HEK293T (cell line): ENCODE data around the gene MMP17.

ENCODE experiments used
- CTCF ChIA-PET: fragments of 350-600 bp; formaldehyde crosslinking; extraction: SDS; loops from one replicate; lab custom pipeline; 2021; ENCODE audit warnings: antibody characterized with exemption, inconsistent platforms; lab: Yijun Ruan, JAX
- POLR2A ChIA-PET: fragments of 350-600 bp; formaldehyde crosslinking; extraction: SDS; loops from one replicate; lab custom pipeline; 2020; ENCODE audit warnings: antibody characterized with exemption, inconsistent platforms; lab: Yijun Ruan, JAX
- DNase-seq: peaks from one replicate; pipeline ENCODE4 v3.0.0; 2012; ENCODE audit warnings: mixed read lengths; ENCODE audit errors: extremely low spot score
- ARNT ChIP-seq: fragments of 450-650 bp; IDR thresholded peaks from 2 replicates; pipeline ENCODE4 v1.6.1; 2017; ENCODE audit warnings: mild to moderate bottlenecking
- BHLHE40 ChIP-seq: fragments of 450-650 bp; IDR thresholded peaks from 2 replicates; pipeline ENCODE4 v1.6.1; 2016; ENCODE audit warnings: mild to moderate bottlenecking, moderate library complexity, borderline replicate concordance
- CTBP1 ChIP-seq: fragments of 450-650 bp; IDR thresholded peaks from 2 replicates; pipeline ENCODE4 v1.6.1; 2016; ENCODE audit warnings: borderline replicate concordance
- ELF4 ChIP-seq: fragments of 450-650 bp; IDR thresholded peaks from 2 replicates; pipeline ENCODE4 v1.6.1; 2017; ENCODE audit warnings: antibody characterized with exemption
- FOXA1 ChIP-seq: fragments of 450-650 bp; IDR thresholded peaks from 2 replicates; pipeline ENCODE4 v1.6.1; 2016; ENCODE audit warnings: mild to moderate bottlenecking
- FOXK2 ChIP-seq: fragments of 450-650 bp; IDR thresholded peaks from 2 replicates; pipeline ENCODE4 v1.6.1; 2016; ENCODE audit warnings: mild to moderate bottlenecking
- FOXM1 ChIP-seq: fragments of 450-650 bp; IDR thresholded peaks from 2 replicates; pipeline ENCODE4 v1.6.1; 2017; ENCODE audit warnings: mild to moderate bottlenecking, borderline replicate concordance
- HDGF ChIP-seq: fragments of 450-650 bp; IDR thresholded peaks from 2 replicates; pipeline ENCODE4 v1.6.1; 2017; ENCODE audit warnings: antibody characterized with exemption, borderline replicate concordance
- L3MBTL2 ChIP-seq: fragments of 450-650 bp; conservative IDR thresholded peaks from 2 replicates; pipeline ENCODE4 v1.6.1; 2016; ENCODE audit warnings: mild to moderate bottlenecking
- LEF1 ChIP-seq: fragments of 450-650 bp; IDR thresholded peaks from 2 replicates; pipeline ENCODE4 v1.6.1; 2017; ENCODE audit warnings: mild to moderate bottlenecking, borderline replicate concordance
- NFRKB ChIP-seq: fragments of 450-650 bp; IDR thresholded peaks from 2 replicates; pipeline ENCODE4 v1.6.1; 2016; ENCODE audit warnings: mild to moderate bottlenecking, moderate library complexity
- SP1 ChIP-seq: fragments of 450-650 bp; IDR thresholded peaks from 2 replicates; pipeline ENCODE4 v1.6.1; 2017
- SUZ12 ChIP-seq: fragments of 450-650 bp; IDR thresholded peaks from 2 replicates; pipeline ENCODE4 v1.6.1; 2016; ENCODE audit warnings: mild to moderate bottlenecking
- TARDBP ChIP-seq: fragments of 450-650 bp; IDR thresholded peaks from 2 replicates; pipeline ENCODE4 v1.6.1; 2016
- ZNF384 ChIP-seq: fragments of 450-650 bp; IDR thresholded peaks from 2 replicates; pipeline ENCODE4 v1.6.1; 2016
- TF ChIP-seq, protein P1 (sequence below): fragments of 450-650 bp; IDR thresholded peaks from 2 replicates; pipeline ENCODE4 v1.6.1; 2016

MMP17 gene

DNA sequence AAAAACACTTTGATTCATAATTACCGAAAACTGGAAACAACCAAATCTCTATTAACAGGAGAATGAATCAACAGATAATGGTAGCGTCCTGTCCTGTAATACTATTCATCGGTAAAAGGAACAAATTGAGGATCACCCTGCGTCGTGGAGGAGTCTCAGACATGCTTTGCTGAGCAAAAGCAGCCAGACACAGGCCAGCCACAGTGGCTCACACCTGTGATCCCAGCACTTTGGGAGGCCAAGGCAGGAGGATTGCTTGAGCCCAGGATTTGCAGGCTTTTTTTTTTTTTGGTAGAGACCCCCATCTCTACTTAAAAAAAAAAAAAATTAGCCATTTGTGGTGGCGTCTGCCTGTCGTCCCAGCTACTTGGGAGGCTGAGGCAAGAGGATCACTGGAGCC, 34.1 kb upstream of the MMP17 start:
- CTCF ChIA-PET = no interaction called here
- TF ChIP-seq ZNF384 (no peak), SUZ12 (no peak), ELF4 (no peak), NFRKB (no peak), LEF1 (no peak), L3MBTL2 (no peak), SP1 (no peak)
- TF ChIP-seq, protein P1, sequence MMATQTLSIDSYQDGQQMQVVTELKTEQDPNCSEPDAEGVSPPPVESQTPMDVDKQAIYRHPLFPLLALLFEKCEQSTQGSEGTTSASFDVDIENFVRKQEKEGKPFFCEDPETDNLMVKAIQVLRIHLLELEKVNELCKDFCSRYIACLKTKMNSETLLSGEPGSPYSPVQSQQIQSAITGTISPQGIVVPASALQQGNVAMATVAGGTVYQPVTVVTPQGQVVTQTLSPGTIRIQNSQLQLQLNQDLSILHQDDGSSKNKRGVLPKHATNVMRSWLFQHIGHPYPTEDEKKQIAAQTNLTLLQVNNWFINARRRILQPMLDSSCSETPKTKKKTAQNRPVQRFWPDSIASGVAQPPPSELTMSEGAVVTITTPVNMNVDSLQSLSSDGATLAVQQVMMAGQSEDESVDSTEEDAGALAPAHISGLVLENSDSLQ = no peak
- DNase-seq = no peak
- POLR2A ChIA-PET = no interaction called here

DNA sequence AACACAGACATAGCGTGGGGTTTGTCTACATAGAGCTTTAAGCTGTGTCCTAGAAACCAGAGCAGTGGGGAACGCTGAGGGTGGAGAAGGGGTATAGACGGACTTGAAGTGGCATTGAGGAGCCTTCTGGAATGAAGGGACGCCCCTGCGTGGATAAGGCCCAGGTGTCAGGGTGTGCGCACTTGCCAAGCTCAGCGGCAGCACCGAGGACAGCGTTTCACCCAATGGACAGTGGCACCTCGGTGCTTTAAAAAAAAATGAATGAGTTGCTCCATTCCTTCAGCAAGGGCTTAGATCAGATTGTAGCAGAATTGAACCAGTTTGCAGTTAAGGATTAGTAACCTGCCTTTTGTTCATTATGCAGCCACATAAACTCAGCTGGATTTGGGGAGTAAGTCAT, 33.6 kb upstream of the MMP17 start:
- TF ChIP-seq ELF4 = no peak
- TF ChIP-seq LEF1 = no peak
- TF ChIP-seq SP1 = no peak
- TF ChIP-seq FOXA1 = no peak
- TF ChIP-seq FOXM1 = no peak
- no peak for TF ChIP-seq BHLHE40
- TF ChIP-seq CTBP1 = no peak
- TF ChIP-seq, protein P1 = no peak
- no peak for TF ChIP-seq TARDBP
- no peak for TF ChIP-seq ZNF384
- TF ChIP-seq FOXK2 = no peak
- no peak for TF ChIP-seq SUZ12
- TF ChIP-seq L3MBTL2 = no peak
- no peak for TF ChIP-seq ARNT
- TF ChIP-seq NFRKB = no peak
- no peak for TF ChIP-seq HDGF
- ChIA-PET CTCF (interaction anchor here (0.6 kb wide), 1 partner anchor 19 kb away, joined by 7 read pairs; no protein-coding TSS in a partner anchor), POLR2A (no interaction called here)
- no peak for DNase-seq

DNA sequence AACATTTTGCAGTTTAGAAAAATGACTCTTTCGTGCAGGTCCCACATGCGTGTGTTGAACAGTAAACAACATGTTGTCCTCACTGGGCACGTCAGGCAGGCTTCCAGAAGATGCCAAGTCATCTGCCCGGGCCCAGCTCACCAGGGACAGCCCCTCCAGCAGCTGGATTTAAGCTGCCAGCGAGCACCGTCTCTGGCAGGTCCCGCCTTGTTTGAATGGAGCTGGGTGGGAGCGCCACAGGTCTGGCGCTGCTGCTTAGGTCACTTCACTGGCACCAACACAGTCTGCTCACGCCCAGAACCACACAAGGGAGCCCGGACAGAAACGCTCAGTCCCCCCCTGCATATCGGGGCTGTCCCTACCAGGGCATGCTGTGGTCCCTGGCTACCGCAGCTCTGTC, 33.1 kb upstream of the MMP17 start:
- ChIA-PET POLR2A (no interaction called here), CTCF (interaction anchor here (0.6 kb wide), 1 partner anchor 19 kb away, joined by 7 read pairs; no protein-coding TSS in a partner anchor)
- no peak for TF ChIP-seq ZNF384
- TF ChIP-seq L3MBTL2 = no peak
- no peak for TF ChIP-seq SUZ12
- TF ChIP-seq LEF1 = no peak
- no peak for TF ChIP-seq HDGF
- no peak for TF ChIP-seq NFRKB
- TF ChIP-seq ARNT = no peak
- TF ChIP-seq FOXK2 = no peak
- no peak for TF ChIP-seq BHLHE40
- no peak for TF ChIP-seq FOXM1
- no peak for TF ChIP-seq FOXA1
- no peak for TF ChIP-seq CTBP1
- TF ChIP-seq ELF4 = no peak
- TF ChIP-seq, protein P1 = no peak
- TF ChIP-seq TARDBP = no peak
- no peak for TF ChIP-seq SP1
- DNase-seq = no peak

DNA sequence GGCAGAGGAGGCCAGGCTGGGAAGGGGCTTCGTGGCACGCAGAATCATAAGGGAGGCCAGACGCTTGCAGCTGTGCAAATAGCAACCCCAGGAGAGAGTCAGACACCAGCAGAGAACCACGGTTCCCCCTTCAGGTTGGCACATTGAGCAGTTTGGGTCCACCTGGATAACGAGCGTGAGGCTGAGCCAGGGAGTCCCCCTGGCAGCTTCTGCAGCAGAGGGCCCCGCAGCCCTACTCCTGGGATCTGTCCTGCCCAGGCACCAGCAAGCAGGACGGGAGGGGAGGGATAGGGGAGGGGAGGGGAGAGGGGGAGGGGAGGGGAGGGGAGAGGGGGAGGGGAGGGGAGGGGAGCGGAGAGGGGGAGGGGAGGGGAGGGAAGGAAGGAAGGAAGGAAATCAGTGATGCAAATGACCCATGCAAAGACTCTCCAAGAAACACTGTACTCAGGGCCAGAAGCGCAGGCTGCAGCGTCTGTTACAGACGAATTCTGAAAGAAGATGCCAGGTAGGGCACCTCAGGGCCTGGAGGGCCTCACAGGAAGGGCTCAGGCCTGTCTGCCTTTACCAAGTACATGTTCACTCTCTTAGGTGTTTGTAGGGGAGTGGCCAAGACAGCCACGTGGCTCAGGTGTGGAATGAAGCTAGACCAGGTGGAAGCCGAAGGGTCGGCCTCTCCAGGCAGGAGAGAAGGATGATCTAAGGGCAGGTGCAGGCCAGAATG, 32.3 kb upstream of the MMP17 start:
- ChIA-PET CTCF (no interaction called here), POLR2A (no interaction called here)
- TF ChIP-seq FOXM1 (no peak), SP1 (no peak), ZNF384 (no peak), TARDBP (no peak), ARNT (no peak), SUZ12 (no peak), FOXA1 (no peak), CTBP1 (no peak), FOXK2 (no peak)
- TF ChIP-seq, protein P1 = no peak
- DNase-seq = no peak

DNA sequence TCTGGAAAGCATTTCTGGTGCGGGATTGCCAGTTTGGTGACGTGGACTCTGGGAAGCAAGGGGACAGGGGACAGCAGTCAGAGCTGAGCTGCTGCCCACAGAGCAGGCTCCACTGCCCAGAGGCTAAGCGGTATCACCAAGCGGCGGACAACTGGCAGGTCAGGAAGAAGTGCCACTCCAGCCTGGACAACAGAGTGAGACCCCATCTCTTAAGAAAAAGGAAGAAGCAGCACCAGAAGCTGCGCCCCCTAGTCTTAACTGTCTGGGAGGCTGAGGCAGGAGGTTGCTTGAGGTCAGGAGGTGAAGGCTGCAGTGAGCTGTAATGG, 31.8 kb upstream of the MMP17 start:
- TF ChIP-seq ZNF384 (no peak), NFRKB (no peak), ELF4 (no peak), HDGF (no peak), LEF1 (no peak), SUZ12 (no peak), BHLHE40 (no peak)
- ChIA-PET CTCF (no interaction called here), POLR2A (no interaction called here)
- no peak for DNase-seq
